ENCODE results near the gene MAIP1. TPM values are rescaled to one million over a fixed set of nuclear protein-coding genes. Genes with fewer than 3 reads are reported as not detected.

Gene MAIP1
- total and polyA plus RNA-seq, 9 of the 15 experiments (the other 6 are each of a cell fraction or from before 2014, with no cell fraction given) = 3.6 to 30.0 (median 24.5) TPM

- intact Hi-C loops (cut with micrococcal nuclease) = no loop called here
- TF ChIP-seq CSDE1 (IDR thresholded peaks at IDR 0.05) (no peak), ZBTB43 (CRISPR knock-in tag; IDR thresholded peaks at IDR 0.05) (no peak), VEZF1 (CRISPR knock-in tag; IDR thresholded peaks at IDR 0.05) (peak; percentile 98), MAX (CRISPR knock-in tag; IDR thresholded peaks at IDR 0.05) (peak; percentile 49; the same call in 1 of the 2 replicates), CREB3L1 (IDR thresholded peaks at IDR 0.05; ENCODE audit: borderline replicate concordance, low read depth) (no peak; the same call in 1 of the 2 replicates), ILF3 (IDR thresholded peaks at IDR 0.05; ENCODE audit: borderline replicate concordance) (no peak; the same call in 1 of the 2 replicates), RBM22 (IDR thresholded peaks at IDR 0.05; ENCODE audit: low read depth, low read length, poor library complexity, severe bottlenecking) (peak; percentile 59), RFX7 (CRISPR knock-in tag; IDR thresholded peaks at IDR 0.05) (no peak), ZNF280A (IDR thresholded peaks at IDR 0.05; ENCODE audit: low read depth, partially characterized antibody) (no peak), TCFL5 (CRISPR knock-in tag; conservative IDR thresholded peaks at IDR 0.05) (no peak), IRF9 (tag; IDR thresholded peaks at IDR 0.05) (no peak), CBFB (CRISPR knock-in tag; IDR thresholded peaks at IDR 0.05) (0 out of 2 replicates have a peak, but pooled peaks have one; percentile 30), ZFP36 (IDR thresholded peaks at IDR 0.05; ENCODE audit: low read depth, low read length, partially characterized antibody) (no peak)
These were observed 44.1 kb upstream of the MAIP1 start, which contains the start of gene C2orf69 for GRCh38 chr2:199911052-199911876. TSS of gene C2orf69 (plus strand) at chr2:199911293. CDS start at chr2:199911439, 146 bp downstream.

More at GRCh38 chr2:199911052-199911876, 44.1 kb upstream of the MAIP1 start, which contains the start of gene C2orf69:
- under 1% methylated on average over 35 of the region's 85 CpGs for WGBS (ENCODE audit: insufficient coverage, low coverage, missing lambda C conversion rate)
- Histone ChIP-seq H3K9me3 (replicated peaks; ENCODE audit: control insufficient read depth, insufficient read depth, low read depth, low read length) (peaks cover 12% of the 10 kb centered on the region), H2AFZ (ENCODE audit: low read depth, low read length) (peak within 1 kb of the TSS; percentile 97), H3K4me1 (replicated peaks in 1 of 2; ENCODE audit: control insufficient read depth in 2 of 2, insufficient read depth in 2 of 2, low read length in 2 of 2) (peaks cover 3 to 10% of the 10 kb centered on the region in 2 experiments; a peak in 3 of 5 replicates), H3K4me2 (ENCODE audit: insufficient read depth, low read length) (peak within 1 kb of the TSS; percentile 96), H3K9ac (ENCODE audit: insufficient read depth in 1 of 2, low read depth in 2 of 2, low read length in 2 of 2) (peak within 1 kb of the TSS; percentile 91 to 99), H4K20me1 (replicated peaks; ENCODE audit: control insufficient read depth, insufficient read depth, low read length) (no peaks in the 10 kb centered on the region), H3K36me3 (ENCODE audit: control insufficient read depth, insufficient read depth, low read length) (peaks cover 25% of the 10 kb centered on the region; the same call in 2 of the 3 replicates), H3K27ac (ENCODE audit: extremely low read depth, low read depth, low read length) (peak within 1 kb of the TSS; percentile 95), H3K4me3 (peak within 1 kb of the TSS; percentile 90), H3K27me3 (ENCODE audit: control insufficient read depth in 2 of 2, insufficient read depth in 2 of 2, low read length in 2 of 2) (no peaks in the 10 kb centered on the region), H3K79me2 (ENCODE audit: control insufficient read depth, insufficient read depth, low read length) (peaks cover 46% of the 10 kb centered on the region), H3K9me1 (ENCODE audit: control insufficient read depth, insufficient read depth, low read length) (no peaks in the 10 kb centered on the region)
- no TSS peak for BruUV-seq (replicated peaks)
- CTCF ChIA-PET (ENCODE audit: low intra/inter-chr PET ratio) = no interaction called here
- DNase-seq (ENCODE audit: extremely low read depth in 1 of 4, low spot score in 3 of 4) (peak; percentile 87 to 97 (median 91)), FAIRE-seq (peak; percentile 99), ATAC-seq (peak; percentile 93)
- in situ Hi-C loops (cut with MboI) = no loop called here
- POLR2A ChIA-PET = interaction anchor here (0.7 to 1.5 kb wide), 2 partner anchors 12 to 14 kb away, joined by 3 to 10 read pairs; no protein-coding TSS in a partner anchor

All from K562 (cell line).